22Rv1 (cell line): ENCODE measurements around the gene PTPRG.

ENCODE experiments used
- ZFX ChIP-seq: fragments of 450-650 bp; IDR thresholded peaks from 2 replicates; pipeline ENCODE4 v1.6.1; 2017; ENCODE audit warnings: antibody characterized with exemption, borderline replicate concordance
- TF ChIP-seq, protein P1 (sequence below): fragments of 450-650 bp; IDR thresholded peaks from 2 replicates; pipeline ENCODE4 v1.5.1; 2017; ENCODE audit warnings: mild to moderate bottlenecking

DNA sequence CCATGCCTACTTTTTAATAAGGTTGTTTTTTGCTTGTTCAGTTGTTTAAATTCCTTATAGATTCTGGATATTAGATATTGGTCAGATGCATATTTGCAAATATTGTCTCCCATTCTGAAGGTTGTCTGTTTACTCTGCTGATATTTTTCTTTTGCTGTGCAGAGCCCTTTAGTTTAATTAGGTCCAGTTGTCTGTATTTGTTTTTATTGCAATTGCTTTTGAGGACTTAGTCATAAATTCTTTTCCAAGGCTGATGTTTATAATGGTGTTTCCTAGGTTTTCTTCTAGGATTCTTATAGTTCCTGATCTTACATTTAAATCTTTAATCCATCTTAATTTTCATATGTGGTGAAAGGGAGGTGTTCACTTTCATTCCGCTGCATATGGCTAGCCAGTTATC lies 77.4 kb downstream of the PTPRG start:
- TF ChIP-seq, protein P1, sequence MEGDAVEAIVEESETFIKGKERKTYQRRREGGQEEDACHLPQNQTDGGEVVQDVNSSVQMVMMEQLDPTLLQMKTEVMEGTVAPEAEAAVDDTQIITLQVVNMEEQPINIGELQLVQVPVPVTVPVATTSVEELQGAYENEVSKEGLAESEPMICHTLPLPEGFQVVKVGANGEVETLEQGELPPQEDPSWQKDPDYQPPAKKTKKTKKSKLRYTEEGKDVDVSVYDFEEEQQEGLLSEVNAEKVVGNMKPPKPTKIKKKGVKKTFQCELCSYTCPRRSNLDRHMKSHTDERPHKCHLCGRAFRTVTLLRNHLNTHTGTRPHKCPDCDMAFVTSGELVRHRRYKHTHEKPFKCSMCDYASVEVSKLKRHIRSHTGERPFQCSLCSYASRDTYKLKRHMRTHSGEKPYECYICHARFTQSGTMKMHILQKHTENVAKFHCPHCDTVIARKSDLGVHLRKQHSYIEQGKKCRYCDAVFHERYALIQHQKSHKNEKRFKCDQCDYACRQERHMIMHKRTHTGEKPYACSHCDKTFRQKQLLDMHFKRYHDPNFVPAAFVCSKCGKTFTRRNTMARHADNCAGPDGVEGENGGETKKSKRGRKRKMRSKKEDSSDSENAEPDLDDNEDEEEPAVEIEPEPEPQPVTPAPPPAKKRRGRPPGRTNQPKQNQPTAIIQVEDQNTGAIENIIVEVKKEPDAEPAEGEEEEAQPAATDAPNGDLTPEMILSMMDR, result no peak
- no peak for TF ChIP-seq ZFX
